Activated CD8-positive, alpha-beta memory T cell treated with anti-CD3 and anti-CD28 coated beads, Interleukin-2, amount 50 U/mL, for 24 hours (primary cell): Measurements from ENCODE around the gene SOX18.
"Not testable (repeated sequence)": the region's sequence is repeated elsewhere in the genome, so short reads cannot be mapped to it uniquely, and the experiment has no call there.

Experiments
- DNase-seq: peaks from one replicate; pipeline ENCODE4 v3.0.0-alpha.2; 2020; ENCODE audit errors: extremely low read depth

SOX18 gene

DNA sequence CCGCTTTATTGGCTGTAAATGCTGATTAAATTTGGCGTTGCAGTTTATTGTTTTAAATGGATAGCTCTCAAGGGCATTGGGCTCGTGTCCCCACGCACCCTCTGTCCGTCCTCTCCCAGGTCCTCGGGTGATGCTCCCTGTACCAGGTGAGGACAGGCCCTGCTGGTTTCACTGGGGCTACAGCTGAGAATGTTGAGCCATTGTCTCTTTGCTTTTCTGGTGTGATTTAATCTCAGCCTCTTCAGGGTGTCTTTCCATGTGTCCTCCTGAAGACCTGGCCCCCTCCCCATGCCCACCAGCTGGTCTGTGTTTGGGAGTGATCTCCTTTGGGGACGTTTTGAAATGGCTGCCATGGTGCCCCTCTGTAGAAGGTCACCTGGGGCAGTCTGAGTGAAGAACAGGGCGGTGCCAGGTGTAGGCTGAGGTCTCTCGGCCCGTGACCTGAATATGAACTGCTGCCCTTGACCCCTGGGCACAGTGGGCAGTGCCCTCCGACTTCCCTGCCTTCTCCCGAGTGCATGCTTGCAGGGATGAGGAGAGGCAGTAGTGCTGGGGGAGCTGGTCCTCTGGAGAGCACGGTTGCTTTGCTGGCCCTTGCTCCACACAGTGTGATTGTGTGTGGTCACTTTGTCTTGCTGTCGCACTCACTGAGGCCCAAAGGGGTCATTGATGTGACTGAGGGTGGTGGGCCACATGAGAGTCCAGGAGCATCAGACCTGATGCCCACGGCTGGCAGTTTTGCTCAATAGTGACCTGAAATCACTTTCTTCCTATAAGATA is 25.9 kb downstream of the SOX18 start:
- DNase-seq = no peak

DNA sequence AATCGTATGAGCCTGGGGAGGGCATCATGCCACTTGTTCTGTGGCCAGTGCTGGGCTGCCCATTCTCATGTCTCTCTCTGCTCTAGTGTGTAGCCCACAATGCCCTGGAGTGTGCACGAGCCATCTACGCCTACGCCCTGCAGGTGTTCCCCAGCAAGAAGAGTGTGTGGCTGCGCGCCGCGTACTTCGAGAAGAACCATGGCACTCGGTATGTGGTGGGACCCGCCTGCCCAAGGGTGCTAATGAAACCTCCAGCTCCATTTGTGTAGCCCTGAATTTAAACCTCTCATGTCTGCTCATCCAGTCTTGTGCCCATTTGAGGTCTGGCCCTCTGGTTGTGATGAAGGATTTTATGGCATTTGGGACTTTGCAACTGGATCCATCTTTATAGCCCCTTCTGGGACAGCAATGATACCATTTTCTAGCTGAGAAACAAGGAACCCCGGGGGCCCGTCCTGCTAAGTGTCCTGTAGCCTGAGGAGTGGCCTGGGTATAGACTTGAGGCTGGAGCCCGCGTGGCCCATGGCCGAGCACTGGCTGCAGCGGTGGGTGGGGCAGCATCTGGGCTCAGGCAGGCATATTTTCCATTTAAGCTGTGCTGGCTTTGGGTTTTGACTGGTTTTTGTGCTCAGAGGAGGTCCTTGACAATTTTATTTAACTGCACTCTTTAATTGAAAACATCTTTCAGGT is 26.6 kb downstream of the SOX18 start:
- DNase-seq = no peak

DNA sequence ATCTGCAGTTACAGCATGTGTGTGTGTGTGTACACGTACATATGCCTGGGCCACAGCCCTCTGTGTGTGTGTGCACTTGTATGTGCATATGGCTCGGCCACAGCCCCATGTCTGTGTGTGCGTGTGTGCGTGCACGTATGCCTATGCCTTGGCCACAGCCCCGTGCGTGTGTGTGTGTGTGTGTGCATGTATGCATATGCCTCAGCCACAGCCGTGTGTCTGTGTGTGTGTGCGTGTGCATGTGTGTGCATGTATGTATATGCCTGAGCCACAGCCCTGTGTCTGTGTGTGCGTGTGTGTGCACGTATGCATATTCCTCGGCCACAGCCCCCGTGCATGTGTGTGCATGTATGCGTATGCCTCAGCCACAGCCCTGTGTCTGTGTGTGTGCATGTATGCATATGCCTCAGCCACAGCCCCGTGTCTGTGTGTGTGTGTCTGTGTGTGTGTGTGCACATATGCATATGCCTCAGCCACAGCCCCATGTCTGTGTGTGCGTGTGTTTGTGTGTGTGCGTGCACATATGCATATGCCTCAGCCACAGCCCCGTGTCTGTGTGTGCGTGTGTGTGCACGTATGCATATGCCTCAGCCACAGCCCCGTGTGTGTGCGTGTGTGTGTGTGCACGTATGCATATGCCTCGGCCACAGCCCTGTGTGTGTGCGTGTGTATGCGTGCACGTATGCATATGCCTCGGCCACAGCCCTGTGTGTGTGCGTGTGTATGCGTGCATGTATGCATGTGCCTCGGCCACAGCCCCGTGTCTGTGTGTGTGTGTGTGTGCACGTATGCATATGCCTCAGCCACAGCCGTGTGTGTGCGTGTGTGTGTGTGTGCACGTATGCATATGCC is 28.1 kb downstream of the SOX18 start:
- DNase-seq = no peak

DNA sequence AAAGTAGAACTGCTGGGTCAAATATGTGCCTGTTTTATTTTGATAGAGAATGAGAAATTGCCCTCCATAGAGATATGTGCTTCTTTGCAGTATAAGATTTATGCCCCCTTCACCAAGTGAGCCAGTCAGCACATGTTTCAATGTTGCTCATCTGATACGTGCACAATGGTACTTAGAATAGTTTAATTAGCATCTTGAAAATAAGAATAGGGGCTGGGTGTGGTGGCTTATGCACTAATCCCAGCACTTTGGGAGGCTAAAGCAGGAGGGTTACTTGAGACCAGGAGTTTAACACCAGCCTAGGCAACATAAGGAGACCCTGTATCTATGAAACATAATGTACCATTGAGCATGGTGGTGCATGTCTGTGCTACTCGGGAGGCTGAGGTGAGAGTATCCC is 33.8 kb downstream of the SOX18 start:
- no peak for DNase-seq

DNA sequence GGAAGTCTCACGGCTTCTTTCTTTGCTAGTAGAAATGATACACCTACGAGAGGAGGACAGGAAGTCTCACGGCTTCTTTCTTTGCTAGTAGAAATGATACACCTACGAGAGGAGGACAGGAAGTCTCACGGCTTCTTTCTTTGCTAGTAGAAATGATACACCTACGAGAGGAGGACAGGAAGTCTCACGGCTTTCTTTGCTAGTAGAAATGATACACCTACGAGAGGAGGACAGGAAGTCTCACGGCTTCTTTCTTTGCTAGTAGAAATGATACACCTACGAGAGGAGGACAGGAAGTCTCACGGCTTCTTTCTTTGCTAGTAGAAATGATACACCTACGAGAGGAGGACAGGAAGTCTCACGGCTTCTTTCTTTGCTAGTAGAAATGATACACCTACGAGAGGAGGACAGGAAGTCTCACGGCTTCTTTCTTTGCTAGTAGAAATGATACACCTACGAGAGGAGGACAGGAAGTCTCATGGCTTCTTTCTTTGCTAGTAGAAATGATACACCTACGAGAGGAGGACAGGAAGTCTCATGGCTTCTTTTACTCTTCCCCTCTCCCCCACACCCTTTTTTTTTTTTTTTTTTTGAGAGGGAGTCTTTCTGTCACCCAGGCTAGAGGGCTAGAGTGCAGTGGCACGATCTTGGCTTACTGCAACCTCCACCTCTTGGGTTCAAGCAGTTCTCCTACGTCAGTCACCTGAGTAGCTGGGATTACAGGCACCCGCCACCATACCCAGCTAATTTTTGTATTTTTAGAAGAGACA is 36.9 kb downstream of the SOX18 start:
- not testable (repeated sequence) for DNase-seq

DNA sequence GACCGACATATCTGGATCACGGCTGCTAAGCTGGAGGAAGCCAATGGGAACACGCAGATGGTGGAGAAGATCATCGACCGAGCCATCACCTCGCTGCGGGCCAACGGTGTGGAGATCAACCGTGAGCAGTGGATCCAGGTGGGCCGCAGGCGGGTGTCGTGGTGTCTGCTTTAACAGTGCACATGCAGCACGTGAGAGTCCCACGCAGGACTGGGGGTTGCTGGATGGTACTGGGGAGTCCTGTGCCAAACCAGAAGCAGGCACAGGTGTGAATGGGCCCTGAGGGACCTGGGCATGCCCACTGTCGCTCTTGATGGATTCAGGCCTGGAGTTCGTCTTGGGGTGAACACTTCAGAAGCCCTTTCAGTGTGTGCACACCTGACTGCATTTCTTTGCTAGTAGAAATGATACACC is 38.1 kb downstream of the SOX18 start:
- no peak for DNase-seq

DNA sequence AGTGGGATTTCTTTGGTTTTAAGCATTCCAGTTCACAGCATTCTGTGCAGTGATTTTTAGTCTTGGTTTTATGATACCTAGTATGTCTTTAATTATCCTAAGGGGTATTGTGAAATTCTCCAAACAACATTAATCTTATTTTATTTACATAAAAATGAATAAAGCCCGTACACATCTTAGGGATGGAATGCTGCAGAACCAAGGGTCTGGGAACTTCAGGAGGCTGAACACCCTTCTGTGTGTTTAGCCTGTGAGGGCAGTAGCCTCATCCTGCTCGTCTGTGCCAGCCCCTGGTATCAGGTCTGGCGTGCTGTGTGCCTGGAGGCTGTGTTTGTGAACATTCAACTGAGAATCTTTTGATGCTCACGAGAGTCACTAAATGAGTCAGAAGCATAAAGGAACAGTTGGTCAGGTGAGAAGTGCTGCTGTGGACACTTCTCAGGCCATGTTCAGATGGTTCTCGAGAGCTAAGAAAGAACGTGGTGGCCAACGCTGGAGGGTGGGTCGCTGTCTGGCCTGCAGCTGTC is 38.7 kb downstream of the SOX18 start:
- no peak for DNase-seq

DNA sequence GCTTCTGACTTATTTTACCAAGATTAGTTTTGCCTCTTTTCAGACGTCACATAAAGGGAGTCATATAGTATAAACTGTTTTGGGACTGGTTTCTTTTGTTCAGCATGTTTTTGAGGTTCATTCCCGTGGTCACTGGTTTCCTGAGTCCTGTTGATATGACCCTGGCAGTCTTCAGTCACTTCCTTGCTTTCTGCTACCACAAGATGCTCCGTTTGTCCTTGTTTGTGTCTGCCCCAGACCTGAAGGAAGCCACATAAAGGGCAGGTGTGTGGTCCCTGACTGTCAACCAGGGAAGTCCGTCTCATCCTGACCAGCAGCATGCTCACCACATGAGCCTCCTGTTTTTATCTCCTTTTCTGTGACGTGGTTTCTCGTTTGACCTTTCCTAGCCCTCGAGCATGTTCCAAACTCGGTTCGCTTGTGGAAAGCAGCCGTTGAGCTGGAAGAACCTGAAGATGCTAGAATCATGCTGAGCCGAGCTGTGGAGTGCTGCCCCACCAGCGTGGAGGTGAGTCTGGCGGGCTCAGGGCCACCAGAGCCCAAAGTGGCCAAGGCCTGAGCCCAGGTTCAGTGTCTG is 39.5 kb downstream of the SOX18 start:
- no peak for DNase-seq

DNA sequence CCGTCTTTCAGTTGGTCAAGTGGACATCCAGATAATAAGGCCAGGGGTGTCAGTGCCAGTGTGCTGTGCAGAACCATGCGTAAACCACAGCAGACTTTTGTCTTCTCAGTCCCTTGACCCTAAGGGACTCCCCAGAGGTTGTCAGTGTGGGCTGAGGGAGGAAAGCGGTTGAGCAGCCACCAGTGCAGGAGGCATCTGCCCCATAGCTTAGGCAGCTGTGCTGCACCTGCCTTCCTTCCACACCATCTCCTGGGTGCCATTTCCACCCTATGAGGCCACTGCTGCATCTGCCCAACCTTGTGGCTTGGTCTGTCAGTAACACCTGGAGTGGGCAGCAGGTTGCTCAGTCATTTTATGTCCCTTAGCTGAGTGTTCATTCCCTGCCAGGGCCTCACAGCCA is 42.5 kb downstream of the SOX18 start:
- no peak for DNase-seq

DNA sequence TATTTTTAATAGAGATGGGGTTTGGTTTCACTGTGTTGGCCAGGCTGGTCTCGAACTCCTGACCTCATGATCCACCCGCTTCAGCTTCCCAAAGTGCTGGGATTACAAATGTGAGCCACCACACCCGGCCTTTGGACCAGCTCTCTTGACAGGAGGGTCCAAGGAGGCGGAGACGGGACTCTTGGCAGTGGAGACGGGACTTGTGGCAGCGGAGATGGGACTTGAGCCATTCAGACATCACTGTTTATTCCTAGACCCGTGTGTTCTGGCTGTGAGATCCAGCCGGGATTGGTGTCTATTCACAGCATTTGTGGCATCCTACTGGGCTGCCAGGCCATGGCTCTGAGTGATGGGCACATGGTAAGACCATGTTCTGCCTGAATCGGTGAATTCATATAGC is 42.9 kb downstream of the SOX18 start:
- no peak for DNase-seq

DNA sequence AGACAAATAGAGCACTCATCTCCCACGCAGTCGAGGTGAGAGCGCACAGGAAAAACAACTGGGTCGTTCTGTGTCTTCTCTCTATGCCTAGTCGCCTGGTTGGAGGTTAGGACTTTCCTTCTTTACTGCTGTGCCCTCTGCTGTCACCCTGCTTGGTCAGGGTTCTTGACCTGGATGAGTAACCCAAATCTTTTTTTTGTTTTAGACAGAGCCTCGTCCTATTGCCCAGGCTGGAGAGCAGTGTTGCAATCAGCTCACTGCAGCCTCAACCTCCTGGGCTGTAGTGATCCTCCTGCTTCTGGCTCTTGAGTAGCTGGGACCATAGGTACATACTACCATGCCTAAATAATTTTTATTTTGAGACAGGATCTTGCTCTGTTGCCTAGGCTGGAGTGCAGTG is 44.0 kb downstream of the SOX18 start:
- DNase-seq = no peak

DNA sequence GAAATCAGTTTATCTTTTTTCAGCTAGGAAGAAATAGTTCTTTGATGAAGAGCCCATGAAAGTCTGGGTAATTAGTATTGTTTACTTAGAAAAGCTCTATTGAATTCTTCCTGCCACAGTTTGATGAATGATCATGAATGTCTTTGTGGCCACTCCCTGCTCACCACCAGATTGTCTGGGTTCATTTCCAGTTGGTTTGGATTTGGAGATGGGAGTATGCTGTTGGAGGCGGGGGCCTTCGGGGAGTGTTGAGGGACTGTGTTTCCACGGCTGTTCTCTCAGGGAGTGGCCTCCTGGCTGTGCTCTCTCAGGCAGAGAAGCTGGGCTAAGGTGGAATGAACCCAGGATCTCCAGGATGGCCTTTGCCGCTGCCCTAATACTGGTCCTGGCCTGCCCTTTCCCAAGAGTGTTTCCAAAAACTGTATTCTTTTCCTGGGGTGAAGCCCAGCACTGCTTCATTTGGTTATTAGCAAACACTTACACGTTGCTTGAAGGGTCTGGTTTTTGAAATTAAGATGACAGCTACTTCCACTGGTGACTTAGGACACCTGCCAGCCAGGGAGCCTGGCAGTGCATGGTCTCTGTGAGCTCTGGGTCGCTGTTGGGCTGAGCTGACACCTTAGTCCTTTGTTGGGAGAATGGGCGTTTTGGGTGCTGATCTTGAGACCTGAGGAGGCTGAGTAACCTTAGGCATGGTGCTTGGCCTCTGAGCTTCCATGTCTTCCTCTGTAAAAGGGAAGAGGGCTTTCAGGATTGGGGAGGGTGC is 45.3 kb downstream of the SOX18 start:
- no peak for DNase-seq

DNA sequence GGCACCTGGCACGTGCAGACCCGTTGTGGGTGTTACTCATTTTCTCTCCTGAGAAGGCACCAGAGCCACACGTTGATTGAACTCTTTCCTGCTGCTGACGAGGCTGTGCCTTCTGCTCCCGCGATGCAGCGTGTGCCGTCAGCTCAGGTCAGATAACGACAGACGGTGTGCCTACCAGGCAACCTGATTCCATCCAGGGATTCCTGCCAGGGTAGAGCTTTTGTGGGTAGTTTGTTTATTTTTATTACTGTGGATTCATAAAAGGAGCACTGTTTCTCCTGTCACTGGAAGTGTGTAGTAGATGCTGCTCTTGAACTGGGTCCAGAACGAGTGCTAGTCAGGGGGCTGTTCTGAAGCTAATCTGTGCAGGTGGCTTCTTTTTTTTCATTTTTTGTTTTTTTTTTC is 47.8 kb downstream of the SOX18 start:
- DNase-seq = no peak

DNA sequence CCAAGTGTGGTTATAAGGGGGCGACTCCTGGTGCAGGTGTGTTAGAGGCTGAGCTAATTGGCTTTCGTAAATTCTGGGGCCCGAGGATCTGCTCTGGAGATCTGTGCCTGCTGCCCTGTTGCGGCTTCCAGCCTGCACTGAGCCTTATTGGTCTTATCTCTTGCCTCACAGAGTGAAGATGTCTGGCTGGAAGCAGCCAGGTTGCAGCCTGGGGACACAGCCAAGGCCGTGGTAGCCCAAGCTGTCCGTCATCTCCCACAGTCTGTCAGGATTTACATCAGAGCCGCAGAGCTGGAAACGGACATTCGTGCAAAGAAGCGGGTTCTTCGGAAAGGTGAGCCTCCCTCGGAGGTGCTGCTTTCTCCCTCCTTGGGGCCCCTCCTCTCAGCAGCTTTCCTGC is 48.5 kb downstream of the SOX18 start:
- DNase-seq = no peak
